ENCODE measurements around the gene AKT2.

AKT2 gene

GRCh38 chr19:40280608-40281221 is 4.4 kb downstream of the AKT2 start:
- H3K27me3 ChIP-seq (ENCODE audit: insufficient read depth, low read length, poor library complexity): no peaks in the 10 kb centered on the region
- H3K27ac ChIP-seq (ENCODE audit: low read length): no peak overlapping the region
- H3K9me3 ChIP-seq (ENCODE audit: insufficient read depth, low read length, severe bottlenecking): no peaks in the 10 kb centered on the region
- H3K4me2 ChIP-seq (ENCODE audit: insufficient read depth, low read length): no peak overlapping the region
- TF ChIP-seq EZH2 (IDR thresholded peaks at IDR 0.05; ENCODE audit: borderline replicate concordance, low read depth, low read length, severe bottlenecking) (no peak), CTCF (IDR thresholded peaks at IDR 0.05; ENCODE audit: borderline replicate concordance, extremely low read depth, low read length, poor library complexity, severe bottlenecking) (no peak)
- ATAC-seq (ENCODE audit: insufficient read depth, low read depth): no peak
- peaks cover 28% of the 10 kb centered on the region for H3K4me1 ChIP-seq (ENCODE audit: insufficient read depth, low read length)
- H3K36me3 ChIP-seq (ENCODE audit: insufficient read depth, low read length): peaks cover 25% of the 10 kb centered on the region
- H3K79me2 ChIP-seq (ENCODE audit: insufficient read depth, low read length): peaks cover 90% of the 10 kb centered on the region
- H2AFZ ChIP-seq (ENCODE audit: low read depth, low read length): no peak overlapping the region
- H3K4me3 ChIP-seq (ENCODE audit: low read depth in 1 of 2, low read length in 2 of 2): no peak overlapping the region
- DNase-seq: no peak
- no peak overlapping the region for H3K9ac ChIP-seq (ENCODE audit: low read depth, low read length)
- H4K20me1 ChIP-seq (ENCODE audit: insufficient read depth, low read length): peaks cover 78% of the 10 kb centered on the region

- no peak overlapping the region for H3K27ac ChIP-seq (ENCODE audit: low read length)
- peaks cover 82% of the 10 kb centered on the region for H4K20me1 ChIP-seq (ENCODE audit: insufficient read depth, low read length)
- no peaks in the 10 kb centered on the region for H3K27me3 ChIP-seq (ENCODE audit: insufficient read depth, low read length, poor library complexity)
- no peak overlapping the region for H2AFZ ChIP-seq (ENCODE audit: low read depth, low read length)
- H3K4me1 ChIP-seq (ENCODE audit: insufficient read depth, low read length): peaks cover 26% of the 10 kb centered on the region
- H3K9me3 ChIP-seq (ENCODE audit: insufficient read depth, low read length, severe bottlenecking): no peaks in the 10 kb centered on the region
- peaks cover 95% of the 10 kb centered on the region for H3K79me2 ChIP-seq (ENCODE audit: insufficient read depth, low read length)
- H3K9ac ChIP-seq (ENCODE audit: low read depth, low read length): no peak overlapping the region
- no peak for ATAC-seq (ENCODE audit: insufficient read depth, low read depth)
- H3K36me3 ChIP-seq (ENCODE audit: insufficient read depth, low read length): peaks cover 28% of the 10 kb centered on the region
- H3K4me3 ChIP-seq (ENCODE audit: low read depth in 1 of 2, low read length in 2 of 2): no peak overlapping the region
- TF ChIP-seq EZH2 (IDR thresholded peaks at IDR 0.05; ENCODE audit: borderline replicate concordance, low read depth, low read length, severe bottlenecking) (no peak), CTCF (IDR thresholded peaks at IDR 0.05; ENCODE audit: borderline replicate concordance, extremely low read depth, low read length, poor library complexity, severe bottlenecking) (no peak)
- no peak for DNase-seq
- H3K4me2 ChIP-seq (ENCODE audit: insufficient read depth, low read length): no peak overlapping the region
Observed at GRCh38 chr19:40279761-40280607, 5.2 kb downstream of the AKT2 start.

GRCh38 chr19:40279120-40279551 is 6.0 kb downstream of the AKT2 start:
- Histone ChIP-seq H3K27ac (ENCODE audit: low read length) (no peak overlapping the region), H3K4me3 (ENCODE audit: low read depth in 1 of 2, low read length in 2 of 2) (no peak overlapping the region), H2AFZ (ENCODE audit: low read depth, low read length) (no peak overlapping the region), H3K36me3 (ENCODE audit: insufficient read depth, low read length) (peaks cover 28% of the 10 kb centered on the region), H3K4me2 (ENCODE audit: insufficient read depth, low read length) (no peak overlapping the region), H3K9me3 (ENCODE audit: insufficient read depth, low read length, severe bottlenecking) (no peaks in the 10 kb centered on the region), H4K20me1 (ENCODE audit: insufficient read depth, low read length) (peaks cover 89% of the 10 kb centered on the region), H3K27me3 (ENCODE audit: insufficient read depth, low read length, poor library complexity) (no peaks in the 10 kb centered on the region), H3K9ac (ENCODE audit: low read depth, low read length) (no peak overlapping the region), H3K4me1 (ENCODE audit: insufficient read depth, low read length) (peaks cover 24% of the 10 kb centered on the region), H3K79me2 (ENCODE audit: insufficient read depth, low read length) (peaks cover 97% of the 10 kb centered on the region)
- TF ChIP-seq CTCF (IDR thresholded peaks at IDR 0.05; ENCODE audit: borderline replicate concordance, extremely low read depth, low read length, poor library complexity, severe bottlenecking): no peak
- TF ChIP-seq EZH2 (IDR thresholded peaks at IDR 0.05; ENCODE audit: borderline replicate concordance, low read depth, low read length, severe bottlenecking): no peak
- ATAC-seq (ENCODE audit: insufficient read depth, low read depth) (no peak), DNase-seq (no peak)
